Activated effector memory CD4-positive, alpha-beta T cell treated with Interleukin-2 at 50 U/mL for 16 hours (primary cell): ENCODE results near the gene SH3BP4.
"Not testable (repeated sequence)": the region's sequence is repeated elsewhere in the genome, so short reads cannot be mapped to it uniquely, and the experiment has no call there.

Source experiments
- DNase-seq: peaks from one replicate; pipeline ENCODE4 v3.0.0-alpha.2; 2020

SH3BP4 gene

GRCh38 chr2:234999740-235000425 is 48.1 kb downstream of the SH3BP4 start:
- no peak for DNase-seq

GRCh38 chr2:235000426-235001236 is 48.8 kb downstream of the SH3BP4 start:
- DNase-seq, result no peak

- no peak for DNase-seq
These were observed 49.7 kb downstream of the SH3BP4 start for GRCh38 chr2:235001237-235002133.

GRCh38 chr2:235002198-235003095 is 50.6 kb downstream of the SH3BP4 start:
- no peak for DNase-seq

- DNase-seq, result no peak
These were observed 51.4 kb downstream of the SH3BP4 start for GRCh38 chr2:235003096-235003775.

GRCh38 chr2:235004329-235004903 is 52.6 kb downstream of the SH3BP4 start:
- DNase-seq, result no peak

GRCh38 chr2:235005023-235005422 is 53.2 kb downstream of the SH3BP4 start:
- DNase-seq, result no peak

GRCh38 chr2:235005603-235006259 is 53.9 kb downstream of the SH3BP4 start:
- no peak for DNase-seq

GRCh38 chr2:235006461-235006860 is 54.6 kb downstream of the SH3BP4 start:
- no peak for DNase-seq

- DNase-seq, result no peak
These were observed 55.2 kb downstream of the SH3BP4 start for GRCh38 chr2:235006986-235007385.

GRCh38 chr2:235007664-235008457 is 56.0 kb downstream of the SH3BP4 start:
- DNase-seq, result no peak

- no peak for DNase-seq
These were observed 56.8 kb downstream of the SH3BP4 start for GRCh38 chr2:235008584-235009044.

GRCh38 chr2:235009081-235009480 is 57.3 kb downstream of the SH3BP4 start:
- DNase-seq, result no peak

- no peak for DNase-seq
These were observed 58.4 kb downstream of the SH3BP4 start for GRCh38 chr2:235010117-235010714.

GRCh38 chr2:235011607-235011928 is 59.8 kb downstream of the SH3BP4 start:
- no peak for DNase-seq

GRCh38 chr2:235011929-235012631 is 60.3 kb downstream of the SH3BP4 start:
- no peak for DNase-seq

GRCh38 chr2:235017441-235017840 is 65.6 kb downstream of the SH3BP4 start:
- no peak for DNase-seq

GRCh38 chr2:235018838-235019237 is 67.0 kb downstream of the SH3BP4 start:
- no peak for DNase-seq

- not testable (repeated sequence) for DNase-seq
These were observed 68.3 kb downstream of the SH3BP4 start for GRCh38 chr2:235020141-235020540.
